Iris pigment epithelial cell (primary cell): ENCODE results near the gene CLIC5.
A peak's percentile ranks its signal among the peaks of the same experiment; 100 is the strongest.

ENCODE experiments used
- DNase-seq: peaks from one replicate; pipeline ENCODE4 v3.0.0-alpha.2; 2011; ENCODE audit warnings: low read depth

CLIC5 gene

DNA sequence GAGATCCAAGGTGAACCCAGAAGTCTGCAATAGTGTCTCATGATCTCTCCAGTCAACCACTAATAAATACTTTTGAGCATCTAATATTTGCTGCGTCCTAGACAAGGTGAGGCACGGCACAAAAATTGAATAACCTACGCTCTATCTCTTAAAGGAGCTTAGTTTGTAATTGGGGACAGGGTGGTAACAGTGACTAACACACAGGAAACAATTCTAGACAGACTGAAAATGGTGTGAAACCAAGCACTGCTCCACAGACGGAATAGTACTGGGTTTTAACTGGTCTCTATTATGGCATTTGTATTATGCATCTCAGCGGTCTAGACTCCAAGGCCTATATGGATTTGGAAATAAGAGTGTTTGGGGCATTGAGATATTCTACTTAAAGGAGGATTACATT lies 120.1 kb downstream of the CLIC5 start:
- DNase-seq, result no peak

DNA sequence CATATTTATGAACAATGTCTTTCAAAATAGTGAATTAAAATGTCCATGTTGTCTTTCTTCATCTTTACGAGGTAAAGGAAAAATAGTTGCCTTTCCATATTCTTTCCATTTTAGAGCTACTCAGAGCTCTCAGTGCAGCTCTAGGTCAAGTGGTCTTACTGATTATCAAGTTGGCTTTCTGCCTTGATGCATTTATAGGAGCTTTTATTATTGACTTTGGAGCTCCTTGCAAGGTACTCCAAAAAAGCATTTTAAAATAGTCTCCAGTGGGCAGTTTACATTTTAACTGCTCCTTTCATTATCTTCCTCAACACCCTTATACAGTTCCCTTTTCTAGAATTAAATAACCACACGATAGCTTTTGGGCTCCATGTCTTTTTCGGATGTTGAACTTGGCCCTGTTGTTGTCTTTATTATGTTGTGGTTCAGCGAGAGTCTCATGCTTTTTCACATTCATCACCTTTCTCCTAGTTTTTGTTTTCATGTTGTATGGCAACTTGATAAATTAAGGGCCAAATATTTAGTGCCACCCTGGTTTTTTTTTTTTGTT lies 122.9 kb downstream of the CLIC5 start:
- no peak for DNase-seq

DNA sequence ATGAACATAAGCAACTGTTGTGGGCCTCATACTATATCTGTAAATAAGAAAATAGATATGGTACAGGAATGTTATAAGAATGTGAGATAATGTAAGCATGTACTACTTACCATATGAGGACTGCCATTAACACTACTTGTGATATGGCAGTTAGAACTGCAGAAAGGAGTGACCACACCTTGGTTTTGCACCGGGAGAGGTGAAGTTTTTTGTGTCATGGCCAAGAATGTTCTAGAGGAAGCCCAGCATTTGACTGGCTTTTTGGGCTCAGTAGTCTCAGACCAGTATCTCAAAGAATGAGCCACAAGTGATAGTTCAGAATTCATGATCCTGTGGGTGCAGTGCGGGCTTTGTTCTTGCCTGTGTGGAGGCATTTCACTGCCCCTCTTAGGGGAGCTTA lies 123.5 kb downstream of the CLIC5 start:
- no peak for DNase-seq

DNA sequence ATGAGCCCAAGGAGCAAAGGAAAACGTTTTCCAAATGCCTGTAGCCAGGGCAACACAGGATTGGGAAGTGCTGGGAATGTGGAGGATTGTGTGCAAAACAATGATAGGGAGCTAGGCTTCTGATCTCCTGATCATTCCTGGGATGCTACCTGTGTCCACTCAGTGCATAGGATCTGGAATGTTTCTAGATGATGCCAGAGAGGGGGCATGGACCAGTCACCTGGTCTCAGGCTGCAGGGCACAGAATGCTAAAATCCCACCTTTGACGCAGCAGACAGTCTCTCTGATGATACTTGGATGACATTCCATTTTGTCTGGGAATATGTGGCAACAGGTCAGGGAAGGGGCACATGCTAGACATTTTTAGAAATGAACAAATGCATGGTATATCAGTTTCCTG lies 128.9 kb downstream of the CLIC5 start:
- no peak for DNase-seq

DNA sequence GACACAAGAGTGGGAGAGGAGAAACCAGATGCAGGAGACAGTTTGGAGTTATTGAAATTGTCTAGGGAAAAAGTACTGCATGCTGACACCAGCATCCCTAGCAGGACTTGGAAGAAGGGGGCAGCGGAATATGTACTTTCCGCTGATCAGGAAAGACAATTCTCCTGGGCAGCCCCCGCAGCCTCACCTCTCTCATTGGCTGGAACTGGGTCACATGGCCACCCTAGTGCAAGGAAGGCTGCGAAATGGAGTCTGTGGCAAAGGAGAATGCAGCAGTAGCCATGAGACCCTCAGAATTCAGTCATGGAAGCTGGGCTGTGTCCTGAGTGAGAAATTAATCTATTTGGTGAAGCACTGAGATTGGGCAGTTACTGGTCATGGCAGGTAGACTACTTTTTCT lies 131.3 kb downstream of the CLIC5 start:
- no peak for DNase-seq

DNA sequence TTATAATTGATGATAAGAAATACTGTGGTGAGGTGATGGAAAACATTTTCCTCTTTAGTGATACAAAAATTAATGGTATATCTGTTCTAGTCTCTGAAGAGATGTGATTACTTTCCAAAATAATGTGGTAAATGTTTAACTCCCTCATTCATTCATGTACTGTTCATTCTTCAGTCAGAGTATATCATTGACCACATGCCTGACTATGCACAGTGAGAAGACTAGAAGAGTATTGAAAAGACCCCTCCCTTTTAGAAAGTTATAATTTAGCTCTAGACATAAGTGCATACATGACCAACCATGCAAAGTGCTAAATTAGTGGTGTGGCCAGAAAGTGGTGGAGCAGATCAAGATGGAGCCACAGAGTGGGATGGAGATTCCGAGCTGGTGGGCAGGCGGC lies 133.0 kb downstream of the CLIC5 start:
- no peak for DNase-seq

DNA sequence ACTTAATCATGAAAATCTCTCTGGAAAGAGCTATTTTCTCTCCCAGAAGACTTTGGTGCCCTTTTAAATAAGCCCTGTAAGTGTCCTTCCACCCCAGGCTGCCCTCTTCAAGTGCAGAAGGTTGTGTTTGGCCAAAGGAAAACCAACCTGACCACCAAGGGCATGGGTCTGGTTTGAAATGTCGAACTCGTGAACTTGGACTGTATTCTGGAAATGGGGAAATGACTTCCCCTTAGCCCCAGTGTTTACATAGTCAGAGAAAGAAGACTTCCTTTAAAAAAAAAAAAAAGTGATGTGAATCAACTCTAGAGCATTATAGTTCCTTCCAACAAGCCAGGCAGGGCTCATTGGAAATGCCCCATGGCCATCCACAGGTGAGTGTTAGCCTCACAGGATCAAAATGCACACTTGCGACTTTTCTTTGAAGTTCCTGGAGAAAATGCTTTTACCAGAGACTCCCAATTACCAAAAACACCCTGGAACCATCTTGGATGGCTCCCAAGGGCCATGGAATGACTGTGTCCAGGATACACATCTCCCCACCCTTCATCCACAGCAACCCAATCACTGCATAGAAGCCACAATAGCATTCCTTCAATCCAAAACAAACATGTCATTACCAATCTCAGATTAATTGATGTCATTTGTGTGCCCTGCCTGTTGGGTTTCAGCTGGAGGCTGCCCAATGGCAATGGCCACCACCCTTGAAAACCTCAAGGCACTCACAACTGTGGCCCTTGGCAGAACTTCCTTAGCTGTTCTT lies 133.8 kb downstream of the CLIC5 start:
- no peak for DNase-seq

DNA sequence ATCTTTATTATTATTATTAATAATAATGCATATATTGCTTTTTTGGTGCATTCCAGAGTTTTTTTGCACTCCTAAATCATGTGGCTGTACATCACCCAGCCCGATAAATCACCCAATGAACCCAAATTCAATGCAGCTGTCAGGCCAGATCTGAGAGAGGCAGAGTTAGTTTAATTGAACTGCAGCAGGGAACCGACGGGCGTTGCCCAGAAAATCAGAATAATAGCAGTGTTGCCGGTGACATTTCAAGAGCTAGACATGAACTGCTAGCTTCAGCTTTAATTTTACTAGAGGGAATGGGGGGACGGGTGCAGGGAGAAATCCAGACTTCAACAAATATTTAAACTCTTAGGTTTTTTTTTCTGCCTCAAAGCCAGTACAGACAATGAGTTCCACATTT lies 135.0 kb downstream of the CLIC5 start:
- no peak for DNase-seq

DNA sequence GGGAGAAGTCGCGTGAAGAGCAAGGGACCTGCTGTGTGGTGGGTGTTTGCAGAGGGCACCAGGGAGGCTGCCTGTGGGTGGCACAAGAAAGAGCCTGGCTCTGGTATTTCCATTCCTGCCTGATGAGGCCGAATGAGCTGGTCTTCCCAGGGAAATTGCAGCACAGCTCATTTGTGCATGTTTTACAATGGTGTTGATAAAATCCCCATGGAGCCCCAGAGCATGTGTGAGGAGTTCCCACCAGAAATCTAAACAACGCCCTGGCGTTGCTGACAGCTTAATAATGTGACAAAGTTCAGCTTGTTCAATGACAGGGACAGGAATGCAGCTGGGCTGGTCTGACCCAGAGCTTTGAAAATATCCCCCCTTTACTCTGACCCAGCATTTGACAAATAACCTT lies 135.5 kb downstream of the CLIC5 start:
- no peak for DNase-seq

DNA sequence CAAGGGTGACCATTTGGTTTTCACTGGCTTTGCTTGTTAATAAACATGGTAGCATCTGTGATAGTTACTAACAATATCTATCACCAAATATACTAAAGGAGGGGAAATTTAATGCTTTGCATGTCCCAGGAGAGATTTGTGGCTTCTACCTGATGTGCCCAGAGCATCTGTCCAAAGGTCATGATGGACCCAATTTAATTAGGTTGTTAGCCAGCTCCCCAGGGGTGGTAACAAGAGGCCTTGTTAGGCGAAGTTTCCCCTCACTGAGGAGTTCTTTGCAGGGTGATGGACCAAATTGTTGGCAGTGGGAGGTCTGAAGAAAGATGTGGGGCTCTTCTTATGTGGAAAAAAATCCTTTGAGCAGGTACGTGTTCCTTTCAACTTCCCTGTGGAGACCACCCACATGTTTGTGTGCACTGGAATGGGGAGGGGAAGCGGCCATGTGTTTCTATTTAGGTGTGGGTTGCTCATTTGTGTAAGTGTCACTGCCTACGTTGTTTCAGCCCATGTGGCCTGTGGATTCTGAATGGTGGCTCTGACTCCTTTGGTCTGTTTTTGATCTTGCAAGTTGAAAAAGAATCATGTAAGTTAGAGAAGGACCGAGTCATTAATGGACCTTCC lies 137.6 kb downstream of the CLIC5 start:
- DNase-seq, result no peak

DNA sequence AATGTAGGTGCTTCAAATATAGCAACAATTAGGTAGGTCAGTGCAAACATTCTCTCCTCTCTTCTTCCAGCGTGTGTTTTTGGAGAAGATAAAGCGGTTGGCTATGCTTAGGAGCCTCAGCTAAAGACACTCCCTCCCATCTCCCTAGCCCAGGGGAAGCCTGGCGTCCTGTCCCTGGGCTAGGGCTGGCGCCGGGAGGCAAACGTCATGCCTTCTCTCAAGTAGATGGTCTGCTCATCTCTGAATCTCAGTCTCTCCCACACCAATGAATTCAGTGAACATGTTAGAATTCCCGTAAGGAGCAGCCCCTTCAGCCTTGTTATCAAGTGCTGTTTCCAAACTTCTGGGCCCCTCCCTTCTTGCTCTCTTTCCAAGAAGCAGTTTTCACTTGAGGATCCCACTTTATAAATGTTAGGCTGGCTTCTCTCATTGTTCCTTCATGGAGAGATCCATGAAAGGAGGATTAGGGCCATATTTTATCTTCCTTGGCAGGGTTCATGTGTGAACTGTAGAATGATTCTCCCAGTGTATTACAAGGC lies 142.8 kb downstream of the CLIC5 start:
- no peak for DNase-seq

DNA sequence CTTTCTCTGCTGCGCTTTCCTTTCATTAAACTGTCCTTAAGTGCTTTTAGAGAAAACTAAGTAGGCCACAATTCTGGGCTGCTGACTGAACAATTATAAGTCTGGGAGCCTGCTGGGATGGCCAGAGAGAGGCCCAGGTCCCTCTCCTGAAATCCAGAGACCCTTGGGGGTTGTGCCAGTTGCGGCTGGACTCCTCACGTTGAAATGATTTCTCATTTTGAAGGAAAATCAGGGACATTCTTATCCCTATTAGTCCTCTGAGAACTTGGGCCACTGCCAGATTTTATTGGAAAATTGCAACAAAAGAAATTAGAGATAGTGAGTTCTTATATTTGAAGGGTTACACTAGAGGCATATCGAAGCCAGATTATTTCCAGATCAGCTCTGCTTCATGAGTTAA lies 145.1 kb downstream of the CLIC5 start:
- DNase-seq, result peak; percentile 13

DNA sequence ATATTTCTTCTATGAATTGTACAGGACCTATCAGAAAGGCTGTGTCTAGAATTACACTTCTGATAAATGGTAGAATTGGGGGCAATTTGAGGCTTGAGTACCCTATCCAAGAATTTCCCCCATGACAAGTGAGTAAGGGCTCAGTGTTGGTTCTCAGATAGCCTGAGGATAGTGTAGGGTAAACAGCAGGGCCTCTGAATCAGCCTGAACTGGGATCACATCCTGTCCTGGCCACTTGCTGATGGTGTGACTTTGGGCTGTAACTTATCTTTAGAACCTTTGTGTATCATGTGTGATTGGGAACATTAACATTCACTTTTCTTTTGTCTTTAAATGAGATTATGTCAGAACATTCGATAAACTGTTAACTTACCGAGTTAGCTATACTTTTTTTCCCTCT lies 151.0 kb downstream of the CLIC5 start:
- no peak for DNase-seq

DNA sequence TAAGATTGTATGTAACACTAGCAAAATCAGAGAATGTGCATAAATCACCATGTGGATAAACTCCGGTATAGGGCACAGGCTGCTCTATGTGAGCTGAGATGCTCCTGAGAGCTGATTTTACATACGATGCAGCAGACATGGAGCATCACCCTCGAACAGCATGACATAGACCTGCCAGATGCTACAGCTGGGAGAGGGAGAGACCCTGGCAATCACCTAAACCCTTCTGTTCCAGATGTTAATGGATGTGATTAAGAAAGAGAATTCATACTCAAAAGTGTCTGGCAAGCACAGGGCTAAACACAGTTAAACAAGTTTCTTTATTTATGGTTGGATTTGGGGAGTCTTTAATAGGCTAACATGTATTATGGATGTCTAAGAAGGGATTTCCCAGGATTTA lies 157.0 kb downstream of the CLIC5 start:
- no peak for DNase-seq

DNA sequence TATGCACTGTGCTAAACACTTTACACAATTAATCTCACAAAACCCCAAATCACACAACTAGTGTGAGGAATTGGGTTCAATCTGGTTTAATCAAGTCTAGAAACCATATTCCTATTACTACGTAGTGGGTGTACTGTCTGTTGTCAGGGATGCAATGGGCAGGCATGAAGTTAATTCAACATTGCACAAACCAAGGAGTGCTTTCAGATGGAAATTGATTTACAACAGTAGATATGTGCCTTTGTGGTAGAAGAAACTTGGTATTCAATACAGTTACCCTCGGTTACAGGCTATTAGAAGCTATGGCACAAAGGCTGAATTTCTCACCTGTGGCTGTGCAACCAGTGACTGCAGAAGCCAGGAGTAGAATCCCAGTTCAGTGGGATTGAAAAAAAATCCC lies 157.8 kb downstream of the CLIC5 start:
- DNase-seq, result no peak

DNA sequence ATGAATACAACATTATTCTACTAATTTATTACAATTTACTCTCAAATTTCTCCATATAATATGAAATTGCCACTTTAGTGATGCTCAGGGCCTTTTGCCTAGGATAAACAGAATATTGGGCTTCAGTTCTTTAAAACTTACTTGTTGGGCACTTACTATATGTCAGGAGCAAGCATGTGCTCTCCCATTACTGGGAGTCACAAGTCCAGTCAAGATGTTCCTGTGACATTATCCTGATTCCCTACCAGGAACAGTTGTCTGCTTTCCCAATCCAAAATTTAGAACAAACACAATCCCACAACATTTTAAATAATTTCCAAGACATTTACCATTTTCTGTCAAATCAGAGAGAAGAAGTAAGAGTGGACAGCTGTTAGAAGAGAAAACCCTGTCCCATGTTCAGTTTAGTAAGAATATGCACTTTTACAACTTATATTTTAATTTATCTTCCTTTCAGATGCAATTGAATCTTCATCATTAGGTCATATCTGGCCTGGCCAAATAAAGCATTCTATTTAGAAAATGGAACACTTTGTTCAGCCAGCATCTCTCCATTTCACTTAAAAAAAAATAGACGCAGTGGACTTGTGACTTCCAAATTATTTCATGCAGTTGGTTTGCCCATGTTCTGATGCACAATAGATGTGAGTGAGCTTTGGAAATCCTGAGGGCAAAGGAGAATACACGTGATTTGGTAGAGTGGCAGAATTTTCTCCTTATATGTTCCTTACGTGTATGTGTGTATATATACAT lies 159.8 kb downstream of the CLIC5 start:
- no peak for DNase-seq

DNA sequence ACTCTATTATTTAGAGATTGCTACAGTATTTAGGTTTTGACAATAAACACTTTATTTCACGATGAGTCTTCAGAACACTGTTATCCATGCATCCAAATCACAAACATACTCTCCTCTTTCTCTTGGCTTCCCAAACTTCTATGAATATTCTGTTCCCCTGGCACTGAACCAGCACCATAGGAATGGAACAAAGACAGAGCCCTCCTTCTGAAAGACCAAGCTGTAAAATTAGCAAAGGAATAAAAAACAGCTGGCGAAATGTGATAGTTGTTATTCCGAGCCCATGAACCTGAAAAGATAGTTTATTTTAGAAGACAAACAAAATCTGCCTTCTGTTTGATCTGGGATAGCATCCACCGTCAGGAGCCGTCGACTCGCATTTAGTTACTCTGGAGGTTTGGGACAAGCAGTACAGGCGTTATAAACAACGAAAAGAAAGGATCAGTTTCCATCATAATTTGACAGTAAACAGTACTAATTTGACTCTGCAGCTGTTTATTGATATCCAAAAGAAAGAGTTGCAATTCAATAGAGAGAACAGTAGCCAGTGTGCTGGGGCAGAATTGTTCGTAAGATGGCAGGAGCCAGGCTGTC lies 161.4 kb downstream of the CLIC5 start:
- no peak for DNase-seq

DNA sequence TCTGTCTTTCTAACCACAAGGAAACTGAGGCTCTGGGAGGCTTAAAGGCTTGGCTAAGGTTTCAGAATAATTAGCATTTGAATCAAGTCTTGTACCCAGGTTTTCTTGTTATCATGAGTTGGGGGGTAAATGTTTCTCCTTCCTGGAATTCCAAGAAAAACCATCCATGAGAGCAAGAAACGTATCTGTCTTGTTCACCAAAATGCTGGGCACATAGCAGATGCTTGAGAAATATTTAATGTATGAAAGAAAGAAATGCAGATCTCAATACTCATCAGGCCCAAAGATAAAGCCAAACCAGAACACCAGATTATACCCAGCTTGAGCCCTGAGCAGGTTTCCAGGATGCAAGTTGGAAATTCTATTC lies 164.6 kb downstream of the CLIC5 start:
- DNase-seq, result no peak

DNA sequence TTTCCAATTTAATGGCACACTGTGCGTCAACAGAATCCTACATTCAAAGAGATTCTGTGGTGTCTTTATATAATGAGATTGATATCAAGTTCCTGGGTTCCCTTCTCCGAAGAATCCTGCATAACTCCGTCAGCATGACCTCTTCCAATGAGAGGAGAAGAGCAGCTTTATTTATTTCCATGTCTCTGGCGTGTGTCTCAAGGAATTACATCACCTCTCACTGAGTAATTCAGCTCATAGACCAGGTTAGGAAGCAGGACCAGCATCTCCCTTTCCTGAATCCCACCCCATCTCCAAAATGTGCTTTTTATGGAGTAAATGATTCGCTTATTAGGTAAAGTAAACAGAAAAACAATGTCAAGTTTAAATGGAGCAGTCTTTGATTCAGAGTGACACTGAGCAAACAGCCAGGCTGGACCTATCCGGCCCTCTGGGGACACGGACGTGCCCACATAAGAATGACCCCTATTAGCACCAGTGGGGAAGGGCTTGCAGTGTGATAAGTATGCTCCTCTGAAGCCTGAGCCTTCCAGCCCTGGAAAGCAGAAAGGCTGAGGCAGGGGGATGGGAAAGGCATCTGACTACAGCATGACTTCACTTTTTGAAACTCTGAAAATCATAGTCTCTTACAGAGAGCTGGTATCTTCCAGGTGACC lies 165.2 kb downstream of the CLIC5 start:
- DNase-seq, result peak; percentile 11

DNA sequence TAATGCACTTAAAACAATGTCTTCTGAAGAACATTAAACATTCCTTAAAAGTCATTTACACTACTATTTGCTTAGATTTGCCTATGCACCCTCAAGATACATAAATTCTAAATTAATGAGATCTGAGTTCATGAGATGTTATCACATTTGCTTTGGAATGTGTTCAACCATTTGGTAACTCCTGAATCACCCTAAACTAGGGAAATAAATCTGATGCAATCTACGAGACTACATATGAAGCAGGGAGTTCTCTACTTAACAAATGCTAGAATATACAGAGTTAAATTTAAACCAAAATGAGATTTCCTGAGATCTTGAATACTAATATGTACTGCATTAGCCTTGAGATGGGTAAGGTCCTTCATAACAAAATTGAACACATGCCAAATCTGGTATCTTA lies 170.1 kb downstream of the CLIC5 start:
- peak; percentile 70 for DNase-seq

DNA sequence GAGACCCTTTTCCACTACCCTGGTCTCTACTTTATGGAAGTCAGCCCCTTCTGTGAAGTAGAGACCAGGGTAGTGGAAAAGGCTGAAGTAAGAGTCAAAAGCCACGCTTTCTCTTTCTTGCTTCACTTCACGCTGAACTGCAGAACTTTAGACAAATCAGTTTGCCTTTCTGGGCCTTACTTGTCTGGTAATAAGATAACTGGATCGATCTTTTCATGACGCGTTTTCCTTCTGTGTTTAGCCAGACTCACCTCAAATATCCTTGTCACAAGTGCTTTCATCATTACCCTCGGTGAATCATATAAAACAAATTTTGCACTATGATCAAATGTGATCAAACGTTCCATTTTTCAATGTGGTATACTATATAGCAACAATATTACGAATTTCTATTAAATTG lies 170.7 kb downstream of the CLIC5 start:
- no peak for DNase-seq
